ENCODE measurements around the gene TLR1.

DNA sequence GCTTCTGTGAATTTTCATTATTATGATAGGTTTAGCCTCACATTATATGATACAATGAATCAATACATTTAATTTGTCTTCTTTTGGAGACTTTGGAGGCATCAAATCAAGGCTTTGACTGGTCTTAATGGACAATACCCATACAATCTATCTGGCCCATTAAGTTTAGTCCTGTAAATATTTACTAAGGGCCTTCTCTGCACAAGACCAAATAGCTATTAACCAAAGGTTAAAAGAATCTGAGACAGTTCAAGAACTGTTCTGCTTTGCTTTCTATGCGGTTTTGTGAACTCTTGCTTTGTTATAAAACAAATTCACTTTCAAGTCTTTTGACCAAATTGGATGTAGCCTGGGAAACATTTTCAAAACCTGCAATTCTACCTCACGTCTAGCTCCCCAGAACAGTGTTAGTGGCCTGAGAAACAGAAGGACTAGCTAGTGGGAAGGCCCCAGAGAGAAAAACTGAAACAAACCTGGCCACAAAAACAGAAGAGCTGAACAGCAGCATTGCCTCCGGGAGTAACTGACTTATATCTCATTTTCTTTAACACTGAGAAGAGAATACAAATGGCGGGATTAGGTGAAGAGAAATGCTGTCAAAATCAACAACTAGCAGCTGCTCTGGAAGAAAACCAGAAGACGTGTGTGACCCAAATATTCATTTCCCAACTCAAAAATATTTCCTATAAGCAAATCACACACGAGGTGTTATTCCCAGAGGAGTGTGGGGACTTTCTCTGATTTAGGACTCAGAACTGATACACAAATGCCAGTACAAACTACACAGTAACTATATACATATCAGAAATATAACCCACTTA is 548 bp downstream of the TLR1 start:
- TF ChIP-seq, protein P1, sequence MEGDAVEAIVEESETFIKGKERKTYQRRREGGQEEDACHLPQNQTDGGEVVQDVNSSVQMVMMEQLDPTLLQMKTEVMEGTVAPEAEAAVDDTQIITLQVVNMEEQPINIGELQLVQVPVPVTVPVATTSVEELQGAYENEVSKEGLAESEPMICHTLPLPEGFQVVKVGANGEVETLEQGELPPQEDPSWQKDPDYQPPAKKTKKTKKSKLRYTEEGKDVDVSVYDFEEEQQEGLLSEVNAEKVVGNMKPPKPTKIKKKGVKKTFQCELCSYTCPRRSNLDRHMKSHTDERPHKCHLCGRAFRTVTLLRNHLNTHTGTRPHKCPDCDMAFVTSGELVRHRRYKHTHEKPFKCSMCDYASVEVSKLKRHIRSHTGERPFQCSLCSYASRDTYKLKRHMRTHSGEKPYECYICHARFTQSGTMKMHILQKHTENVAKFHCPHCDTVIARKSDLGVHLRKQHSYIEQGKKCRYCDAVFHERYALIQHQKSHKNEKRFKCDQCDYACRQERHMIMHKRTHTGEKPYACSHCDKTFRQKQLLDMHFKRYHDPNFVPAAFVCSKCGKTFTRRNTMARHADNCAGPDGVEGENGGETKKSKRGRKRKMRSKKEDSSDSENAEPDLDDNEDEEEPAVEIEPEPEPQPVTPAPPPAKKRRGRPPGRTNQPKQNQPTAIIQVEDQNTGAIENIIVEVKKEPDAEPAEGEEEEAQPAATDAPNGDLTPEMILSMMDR (IDR thresholded peaks at IDR 0.05; ENCODE audit: low read depth, low read length, poor library complexity, severe bottlenecking), result no peak
- no peak for TF ChIP-seq EZH2phosphoT487 (IDR thresholded peaks at IDR 0.05; ENCODE audit: borderline replicate concordance, low read length)
